Astrocyte (in vitro differentiated cells and primary cell): ENCODE data around the gene ALCAM.

Experiments
- EZH2 ChIP-seq: IDR thresholded peaks from 2 replicates; pipeline ENCODE4 v1.6.1; 2012; ENCODE audit warnings: mild to moderate bottlenecking, low read length, inconsistent platforms; ENCODE audit not compliant: insufficient read depth
- TF ChIP-seq, protein P1 (sequence below): IDR thresholded peaks from 2 replicates; pipeline ENCODE4 v1.5.1; 2011; ENCODE audit warnings: low read depth, mild to moderate bottlenecking, inconsistent platforms, low read length, moderate library complexity; ENCODE audit not compliant: insufficient read depth

DNA sequence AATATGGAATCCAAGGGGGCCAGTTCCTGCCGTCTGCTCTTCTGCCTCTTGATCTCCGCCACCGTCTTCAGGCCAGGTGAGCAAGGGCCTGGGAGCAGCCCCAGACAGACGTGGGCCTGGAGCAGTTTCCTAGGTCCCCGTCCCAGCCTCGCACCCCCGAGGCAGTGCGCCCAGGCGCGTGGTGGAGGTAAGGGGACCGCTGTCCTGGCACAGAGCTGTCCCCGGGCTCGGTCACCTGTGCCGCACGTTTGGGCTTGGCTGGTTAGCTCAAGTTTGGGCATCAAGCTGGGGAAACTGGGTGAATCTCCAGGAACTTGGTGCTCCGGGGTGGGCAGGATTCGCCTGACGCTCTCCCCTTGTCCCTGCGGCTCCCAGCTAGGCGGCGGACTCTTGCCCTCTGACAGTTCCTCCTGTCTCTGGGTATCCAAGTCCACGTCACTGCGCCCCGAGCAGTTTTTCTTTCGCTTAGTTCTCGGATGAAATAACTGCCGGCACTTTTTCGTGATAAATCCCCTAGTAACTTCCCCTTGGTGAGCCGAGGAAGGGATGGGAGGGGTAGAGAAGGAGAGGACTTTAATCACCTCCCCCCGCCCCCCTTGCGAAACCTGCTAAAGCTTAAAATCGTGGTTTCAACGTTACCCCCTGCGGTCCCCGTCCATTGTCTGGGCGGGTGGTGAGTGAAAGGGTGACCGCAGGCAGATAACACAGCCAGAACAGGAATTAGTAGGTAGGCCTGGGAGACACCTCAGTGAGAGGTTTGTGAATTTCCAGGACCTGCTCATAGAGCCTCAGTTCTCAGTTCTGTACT is 901 bp downstream of the ALCAM start:
- TF ChIP-seq, protein P1, sequence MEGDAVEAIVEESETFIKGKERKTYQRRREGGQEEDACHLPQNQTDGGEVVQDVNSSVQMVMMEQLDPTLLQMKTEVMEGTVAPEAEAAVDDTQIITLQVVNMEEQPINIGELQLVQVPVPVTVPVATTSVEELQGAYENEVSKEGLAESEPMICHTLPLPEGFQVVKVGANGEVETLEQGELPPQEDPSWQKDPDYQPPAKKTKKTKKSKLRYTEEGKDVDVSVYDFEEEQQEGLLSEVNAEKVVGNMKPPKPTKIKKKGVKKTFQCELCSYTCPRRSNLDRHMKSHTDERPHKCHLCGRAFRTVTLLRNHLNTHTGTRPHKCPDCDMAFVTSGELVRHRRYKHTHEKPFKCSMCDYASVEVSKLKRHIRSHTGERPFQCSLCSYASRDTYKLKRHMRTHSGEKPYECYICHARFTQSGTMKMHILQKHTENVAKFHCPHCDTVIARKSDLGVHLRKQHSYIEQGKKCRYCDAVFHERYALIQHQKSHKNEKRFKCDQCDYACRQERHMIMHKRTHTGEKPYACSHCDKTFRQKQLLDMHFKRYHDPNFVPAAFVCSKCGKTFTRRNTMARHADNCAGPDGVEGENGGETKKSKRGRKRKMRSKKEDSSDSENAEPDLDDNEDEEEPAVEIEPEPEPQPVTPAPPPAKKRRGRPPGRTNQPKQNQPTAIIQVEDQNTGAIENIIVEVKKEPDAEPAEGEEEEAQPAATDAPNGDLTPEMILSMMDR = no peak
- TF ChIP-seq EZH2 = no peak
